GM21528 (cell line): ENCODE data around the gene WLS.
"Not testable (repeated sequence)": the region's sequence is repeated elsewhere in the genome, so short reads cannot be mapped to it uniquely, and the experiment has no call there.

Experiments used
- ATAC-seq: cut with Tn5 transposase; IDR thresholded peaks from one replicate; pipeline ENCODE4 v1.9.1; 2021; ENCODE audit warnings: mild to moderate bottlenecking, moderate library complexity; ENCODE audit not compliant: unreplicated experiment, low FRiP score

The WLS gene

GRCh38 chr1:68171795-68172194 lies 60.5 kb downstream of the WLS start:
- not testable (repeated sequence) for ATAC-seq

DNA sequence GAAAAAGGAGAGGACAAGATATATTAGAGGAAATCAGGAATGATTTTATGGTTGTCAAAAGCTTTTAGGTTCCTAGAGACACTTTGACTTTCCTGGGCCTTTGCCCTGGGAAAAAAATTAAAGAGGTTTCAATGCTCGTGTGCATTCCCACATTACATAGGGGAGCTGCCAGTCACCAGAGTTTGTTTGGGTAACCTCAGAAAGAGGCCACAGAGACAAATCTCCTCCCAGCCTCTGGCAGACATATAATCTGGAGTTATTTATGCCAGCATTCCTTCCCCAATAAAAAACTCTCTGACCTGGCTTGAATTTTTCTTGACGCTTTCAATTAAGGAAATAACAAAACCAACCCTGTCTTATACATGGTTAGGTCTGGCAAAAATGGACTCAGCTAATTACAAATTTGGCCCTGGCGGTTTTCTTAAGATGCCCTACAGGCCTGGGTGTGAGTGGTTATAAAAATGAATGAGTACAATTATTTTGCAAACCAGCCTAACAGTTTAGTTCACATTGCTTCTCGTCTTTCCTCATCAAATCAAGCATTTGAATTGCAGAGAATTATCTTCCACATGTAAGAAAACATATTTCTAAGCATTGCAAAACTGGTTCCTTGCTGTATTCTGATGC lies 63.7 kb downstream of the WLS start:
- no peak for ATAC-seq

DNA sequence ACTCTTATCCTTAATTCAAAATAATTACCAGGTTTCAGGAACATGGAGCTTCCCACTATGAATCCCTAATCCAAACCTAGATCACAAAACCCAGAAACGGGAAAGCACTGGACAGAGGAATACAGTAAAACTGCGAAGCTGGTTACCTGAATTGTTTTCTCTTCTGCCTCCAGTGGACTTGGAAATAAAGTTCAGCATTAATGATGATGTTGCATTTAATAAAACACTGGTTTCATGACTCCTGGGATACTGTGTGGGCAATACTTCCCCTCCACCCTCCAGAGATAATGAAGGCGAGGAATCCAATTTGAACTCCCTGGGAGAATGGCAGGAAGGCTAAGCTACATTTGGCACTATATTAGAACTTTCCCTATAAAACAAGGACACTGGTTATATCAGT lies 65.1 kb downstream of the WLS start:
- no peak for ATAC-seq

DNA sequence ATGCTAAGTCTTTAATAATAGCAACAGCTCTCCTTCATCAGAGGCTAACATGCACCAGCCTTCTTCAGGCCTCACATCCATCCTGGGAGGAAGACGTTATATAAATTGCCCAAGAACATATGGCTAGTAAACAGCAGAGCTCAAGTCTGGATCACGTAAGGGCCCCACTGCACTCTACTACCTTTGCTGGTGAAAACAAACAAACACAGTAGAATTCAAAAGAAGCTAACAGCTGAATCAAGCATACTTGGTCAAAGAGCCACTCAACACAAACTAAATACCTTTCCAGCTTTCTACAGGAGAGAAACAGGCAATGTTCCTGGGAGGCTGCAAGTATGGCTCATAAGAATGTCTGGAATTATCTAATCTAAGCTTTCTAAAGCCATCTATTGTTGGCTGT lies 66.0 kb downstream of the WLS start:
- ATAC-seq: no peak

- ATAC-seq: no peak
These were observed 66.7 kb downstream of the WLS start for GRCh38 chr1:68165665-68166064.

DNA sequence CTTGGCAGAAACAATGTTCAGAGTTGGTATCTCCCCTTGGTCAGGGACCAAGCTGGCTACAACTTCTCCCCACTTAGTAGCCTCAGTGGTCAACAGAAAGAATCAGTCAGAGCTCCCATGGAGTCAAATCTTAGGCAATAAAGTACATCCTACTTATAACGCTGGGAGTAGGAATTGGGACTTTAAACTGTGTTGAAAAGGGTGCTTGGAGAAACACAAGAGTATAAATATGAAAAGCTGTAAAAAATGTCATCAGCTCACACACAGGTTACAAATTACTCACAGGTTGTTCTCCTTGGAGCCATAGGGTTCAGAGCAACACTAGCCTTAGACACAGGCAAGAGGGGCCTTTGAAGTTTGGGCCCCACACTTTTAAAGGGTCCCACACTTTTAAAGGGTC lies 67.4 kb downstream of the WLS start:
- ATAC-seq: no peak

DNA sequence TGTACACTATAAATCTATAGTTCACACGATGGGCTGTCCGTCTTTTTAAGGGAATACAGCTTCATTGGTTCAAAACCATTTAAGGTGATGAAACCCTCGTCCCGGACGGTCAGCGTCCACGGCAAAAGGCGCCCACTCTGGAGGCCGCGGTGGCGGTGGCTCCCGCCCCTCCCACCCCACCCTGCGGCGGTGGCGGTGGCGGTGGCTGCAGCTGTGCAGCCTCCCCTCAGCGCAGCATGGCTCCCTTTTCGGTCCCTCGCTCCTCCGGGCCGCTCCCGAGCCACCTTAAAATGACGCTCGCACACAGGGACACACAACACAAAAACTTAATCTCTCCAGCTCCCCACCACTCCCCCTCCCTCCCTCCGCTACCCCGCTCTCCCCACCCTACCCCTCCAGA lies 69.1 kb downstream of the WLS start:
- ATAC-seq: no peak

- no peak for ATAC-seq
These were observed 69.6 kb downstream of the WLS start for GRCh38 chr1:68162761-68163160.

DNA sequence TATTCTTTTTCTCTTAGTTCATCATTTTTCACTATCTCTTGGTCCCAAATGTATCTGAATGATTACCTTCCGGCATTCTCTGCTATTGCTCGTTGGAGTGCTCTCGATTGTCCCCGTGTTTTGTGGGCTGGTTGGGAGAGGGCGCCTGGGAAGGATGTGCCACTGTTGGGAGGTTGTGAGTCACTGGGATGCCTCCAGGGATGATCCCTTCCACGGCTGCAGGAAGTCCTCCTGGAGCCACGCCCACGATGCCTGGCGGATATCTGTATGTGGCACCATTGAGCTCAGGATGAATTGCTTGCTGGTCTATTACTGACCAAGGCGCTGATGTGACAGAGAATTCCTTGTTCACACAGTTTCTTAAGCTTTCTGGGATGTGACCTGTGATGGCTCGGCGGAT lies 70.7 kb downstream of the WLS start:
- ATAC-seq: not testable (repeated sequence)

DNA sequence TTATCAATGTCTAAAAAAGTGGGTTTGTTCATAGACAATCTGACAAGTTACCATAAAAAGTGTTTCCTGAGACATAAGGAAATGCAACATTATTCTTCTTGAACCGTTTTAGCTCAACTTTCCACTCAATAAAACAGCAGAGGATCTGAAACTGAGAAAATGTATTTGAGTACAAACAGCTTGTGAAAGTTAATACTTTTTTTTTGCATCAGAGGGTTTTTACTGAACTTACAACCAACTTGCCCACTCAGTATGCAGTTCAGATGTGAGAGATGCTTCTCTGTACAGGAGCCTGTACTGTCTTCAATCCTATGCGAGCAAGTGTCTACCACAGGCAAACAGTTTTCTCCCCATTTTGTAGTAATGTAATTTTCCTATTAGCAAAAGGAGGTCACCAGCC lies 71.4 kb downstream of the WLS start:
- ATAC-seq: peak; percentile 93

- no peak for ATAC-seq
These were observed 72.3 kb downstream of the WLS start for GRCh38 chr1:68160021-68160420.

- ATAC-seq: no peak
These were observed 73.5 kb downstream of the WLS start for GRCh38 chr1:68158837-68159236.

DNA sequence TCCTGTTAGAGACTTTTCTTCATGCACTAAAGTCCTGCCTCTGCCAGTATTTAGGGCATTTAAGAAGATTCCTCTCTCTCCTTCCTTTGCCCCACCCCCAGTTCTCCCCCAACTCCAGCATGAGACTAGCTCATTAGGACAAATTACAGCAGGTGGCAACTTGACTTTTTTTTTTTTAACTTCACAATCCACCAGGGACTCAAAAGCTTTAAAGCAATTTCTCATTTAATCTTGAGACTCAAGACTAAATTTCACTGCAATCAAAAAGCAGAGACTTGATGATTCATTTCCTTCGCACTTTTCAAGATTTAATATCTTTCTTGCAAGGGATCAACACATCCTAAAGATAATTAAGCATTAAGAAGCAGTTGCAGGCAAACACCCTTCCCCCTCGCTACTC lies 74.9 kb downstream of the WLS start:
- ATAC-seq: no peak

DNA sequence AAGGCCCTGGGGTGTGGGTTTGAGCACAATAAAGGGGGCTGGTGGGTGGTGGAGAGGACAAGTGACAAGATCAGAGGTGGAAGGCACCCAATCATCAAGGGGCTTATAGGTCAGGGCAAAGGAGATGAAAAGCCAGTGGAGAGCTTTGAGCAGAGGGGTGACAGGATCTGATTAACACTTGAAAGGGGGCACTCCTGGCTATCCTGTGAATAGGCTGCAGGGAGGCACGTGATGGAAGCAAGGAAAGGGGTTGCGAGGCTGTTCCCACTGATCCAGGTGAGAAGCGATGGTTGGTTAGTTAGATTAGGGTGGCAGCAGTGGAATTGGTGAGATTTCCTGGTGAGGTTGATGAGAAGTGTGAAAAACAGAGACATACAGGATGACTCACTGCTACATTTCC lies 80.6 kb downstream of the WLS start:
- no peak for ATAC-seq

- ATAC-seq: no peak
These were observed 82.4 kb downstream of the WLS start for GRCh38 chr1:68149907-68150306.

DNA sequence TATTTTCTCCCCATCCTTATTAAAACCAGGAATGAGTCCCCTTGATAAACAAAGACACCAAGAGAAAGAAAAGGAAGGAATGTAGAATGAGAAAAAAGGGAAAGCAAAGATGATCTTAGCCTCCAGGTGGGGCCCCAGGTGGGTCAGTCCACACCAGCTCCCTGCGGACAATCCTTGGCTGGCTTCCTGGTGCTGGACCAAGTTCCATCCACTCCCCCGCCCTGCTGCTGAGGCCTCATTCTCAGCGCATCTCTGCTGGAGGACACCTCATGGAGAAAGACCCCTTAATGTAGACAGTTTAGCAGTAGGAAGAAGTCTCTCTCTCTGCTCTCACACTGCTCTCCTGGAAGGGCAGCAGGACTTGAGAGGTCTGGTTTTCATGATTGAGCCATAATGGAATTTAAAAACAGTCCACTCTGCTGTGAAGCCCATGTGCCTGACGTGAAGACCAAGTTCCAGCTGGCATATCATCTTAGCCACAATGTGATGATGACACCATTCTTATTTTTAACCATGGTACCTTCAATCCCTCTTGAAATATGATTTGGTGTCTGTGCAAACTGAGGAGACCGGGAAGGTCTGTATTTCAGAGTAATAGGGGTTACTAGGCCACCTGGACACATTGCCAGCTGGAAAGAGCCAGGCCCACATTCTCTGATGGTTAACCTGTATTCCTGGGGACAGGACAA lies 83.1 kb downstream of the WLS start:
- ATAC-seq: no peak

- ATAC-seq: no peak
These were observed 83.7 kb downstream of the WLS start for GRCh38 chr1:68148631-68149030.

GRCh38 chr1:68147534-68148171 lies 84.7 kb downstream of the WLS start:
- no peak for ATAC-seq

GRCh38 chr1:68145418-68146126 lies 86.8 kb downstream of the WLS start:
- no peak for ATAC-seq

GRCh38 chr1:68144856-68145255 lies 87.5 kb downstream of the WLS start:
- no peak for ATAC-seq

GRCh38 chr1:68143633-68144032 lies 88.7 kb downstream of the WLS start:
- no peak for ATAC-seq
